HFF-Myc (cell line): Measurements from ENCODE around the gene MED22.

Experiments
- DNase-seq: peaks from one replicate; pipeline ENCODE4 v3.0.0-alpha.2; 2011; ENCODE audit warnings: low read depth; ENCODE audit errors: extremely low read depth
- H3K4me3 ChIP-seq: replicated peaks from 2 replicates; pipeline ENCODE4 v1.5.1; 2011; ENCODE audit warnings: low read depth, mild to moderate bottlenecking, control low read depth, low read length
- CTCF ChIP-seq: IDR thresholded peaks from 2 replicates; pipeline ENCODE4 v1.5.1; 2012; ENCODE audit warnings: mild to moderate bottlenecking, low read depth, low read length, control low read depth; ENCODE audit errors: missing control alignments

The MED22 gene

DNA sequence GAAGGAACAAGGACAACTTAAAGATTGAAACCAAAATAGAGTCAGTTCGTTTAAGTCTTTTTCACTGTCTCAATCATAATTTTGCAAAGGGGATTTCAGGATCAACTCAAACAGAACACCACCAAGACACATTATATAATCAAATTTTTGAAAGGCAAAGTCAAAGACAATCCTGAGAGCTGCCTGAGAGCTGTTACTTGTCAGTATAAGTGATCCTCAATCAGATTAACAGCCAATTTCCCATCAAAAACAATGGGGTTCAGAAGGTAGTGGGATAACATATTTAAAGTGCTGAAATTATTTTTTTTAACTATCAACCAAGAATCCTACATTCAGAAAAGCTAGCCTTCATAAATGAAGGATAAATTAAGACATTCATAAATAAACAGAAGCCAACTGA lies 53.7 kb downstream of the MED22 start:
- H3K4me3 ChIP-seq: no peak overlapping the region
- TF ChIP-seq CTCF: no peak
- no peak for DNase-seq

DNA sequence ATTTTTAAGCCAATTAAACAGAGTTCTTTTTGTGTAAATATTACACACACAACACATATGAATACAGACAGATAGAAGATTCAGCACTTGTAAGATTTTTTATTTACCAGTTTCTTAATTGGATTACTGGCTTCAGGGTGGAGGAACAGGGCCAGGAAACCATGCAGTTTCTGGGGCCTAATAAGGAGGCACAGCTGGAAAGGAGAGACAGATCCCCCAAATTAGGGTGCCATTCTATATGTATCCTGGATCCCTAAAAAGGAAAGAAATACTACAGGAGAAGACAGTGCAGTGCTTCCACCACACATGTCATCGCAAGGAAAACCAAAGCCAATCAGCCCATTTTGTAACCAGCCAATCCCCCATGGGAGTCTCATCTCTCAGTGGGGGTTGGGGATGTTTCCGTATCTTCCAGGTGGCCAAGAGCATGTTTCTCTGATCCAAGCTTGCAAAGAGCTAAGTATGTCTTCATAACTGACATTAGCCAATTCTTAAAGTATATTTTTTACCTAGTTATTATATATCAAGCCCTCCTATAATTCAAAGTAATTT lies 57.1 kb downstream of the MED22 start:
- no peak overlapping the region for H3K4me3 ChIP-seq
- DNase-seq: no peak
- TF ChIP-seq CTCF: no peak
